GM04504 (cell line): ENCODE measurements around the gene NMU.
"Not testable (repeated sequence)": the region's sequence is repeated elsewhere in the genome, so short reads cannot be mapped to it uniquely, and the experiment has no call there.

Experiments used
- DNase-seq: peaks from one replicate; pipeline ENCODE4 v3.0.0-alpha.2; 2012; ENCODE audit warnings: low read depth

The NMU gene

GRCh38 chr4:55635741-55636655, at the start of gene NMU:
Gene NMU (minus strand): TSS chr4:55636298. CDS start chr4:55636192, 106 bp downstream.
- no peak for DNase-seq

DNA sequence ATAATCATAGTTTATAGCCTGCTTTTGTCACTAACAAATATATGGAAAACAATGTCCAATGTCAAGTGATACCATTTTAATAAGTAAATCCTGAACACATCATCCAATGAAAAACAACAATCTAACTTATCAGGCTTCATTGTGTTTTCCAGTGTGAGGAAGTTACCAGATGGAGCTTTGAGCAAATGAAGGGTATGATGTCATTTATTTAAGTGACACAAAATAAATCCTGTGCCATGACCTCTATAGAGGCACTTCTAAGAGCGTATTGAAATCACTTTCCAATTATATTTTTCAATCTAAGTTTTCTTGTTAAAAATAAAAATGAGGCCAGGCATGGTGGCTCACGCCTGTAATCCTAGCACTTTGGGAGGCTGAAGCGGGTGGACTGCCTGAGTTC, 48.2 kb upstream of the NMU start:
- no peak for DNase-seq

GRCh38 chr4:55682797-55683196, 46.7 kb upstream of the NMU start:
- DNase-seq = not testable (repeated sequence)

DNA sequence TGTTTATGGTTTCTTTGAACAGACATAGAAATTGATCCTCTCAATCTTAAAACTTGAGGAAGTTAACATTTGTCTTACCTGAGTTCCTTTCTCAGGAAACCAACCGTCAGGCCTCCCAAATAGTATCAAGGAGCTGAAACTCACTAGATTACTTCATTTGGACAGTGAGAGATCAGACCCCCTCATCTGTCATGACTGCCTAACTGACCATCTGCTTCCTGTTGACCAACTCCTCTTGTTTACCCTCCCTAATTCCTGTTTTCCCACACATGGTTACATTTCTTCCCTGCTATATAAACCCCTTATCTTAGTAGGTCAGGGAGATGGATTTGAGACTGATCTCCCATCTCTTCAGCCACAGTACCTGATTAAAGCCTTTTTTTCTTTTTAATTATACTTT, 46.2 kb upstream of the NMU start:
- no peak for DNase-seq

DNA sequence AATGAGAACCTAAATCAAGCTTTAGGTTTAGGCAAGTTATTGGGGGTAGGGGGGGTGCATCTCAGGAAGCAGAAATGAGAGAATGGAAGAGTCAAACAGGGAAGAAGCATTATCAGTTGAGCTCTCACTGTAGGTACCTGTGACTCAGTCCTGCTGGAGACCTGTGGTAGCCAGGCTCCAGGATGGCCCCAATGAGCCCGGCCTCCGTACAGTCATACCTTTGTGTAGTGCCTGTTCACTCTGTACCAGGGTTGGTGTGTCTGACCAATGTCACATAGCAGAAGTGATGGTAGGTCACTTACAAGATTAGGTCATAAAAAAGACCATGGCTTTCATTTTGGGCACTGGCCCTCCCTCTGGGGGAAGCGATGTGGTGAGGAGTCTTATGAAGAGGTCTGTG, 45.3 kb upstream of the NMU start:
- DNase-seq = no peak

DNA sequence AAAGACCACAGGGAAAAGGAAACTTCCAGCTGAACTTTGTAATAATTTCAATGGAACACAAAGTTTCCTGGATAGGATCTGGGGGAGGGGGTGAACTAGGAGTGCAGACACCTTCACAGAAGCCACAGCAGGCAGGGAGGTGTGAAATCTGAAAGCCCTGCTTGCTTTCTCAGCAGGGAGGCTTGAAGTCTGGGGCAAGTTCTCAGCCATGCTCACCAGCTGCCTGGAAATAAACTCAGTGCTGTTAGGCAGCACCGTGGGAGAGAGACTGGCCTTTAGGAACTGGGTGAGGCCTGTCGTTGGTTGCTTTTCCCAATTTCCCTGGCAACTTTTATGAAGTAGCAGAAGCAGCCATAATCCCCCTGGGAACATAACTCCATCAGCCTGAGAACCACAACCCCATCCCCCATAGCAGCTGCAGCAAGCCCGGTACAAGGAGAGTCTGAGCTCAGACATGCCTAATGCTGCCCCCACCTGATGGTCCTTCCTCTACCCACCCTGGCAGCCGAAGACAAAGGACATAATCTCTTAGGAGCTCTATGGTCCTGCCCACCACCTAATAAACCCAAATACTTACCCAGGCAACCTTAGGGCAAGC, 39.2 kb upstream of the NMU start:
- no peak for DNase-seq

DNA sequence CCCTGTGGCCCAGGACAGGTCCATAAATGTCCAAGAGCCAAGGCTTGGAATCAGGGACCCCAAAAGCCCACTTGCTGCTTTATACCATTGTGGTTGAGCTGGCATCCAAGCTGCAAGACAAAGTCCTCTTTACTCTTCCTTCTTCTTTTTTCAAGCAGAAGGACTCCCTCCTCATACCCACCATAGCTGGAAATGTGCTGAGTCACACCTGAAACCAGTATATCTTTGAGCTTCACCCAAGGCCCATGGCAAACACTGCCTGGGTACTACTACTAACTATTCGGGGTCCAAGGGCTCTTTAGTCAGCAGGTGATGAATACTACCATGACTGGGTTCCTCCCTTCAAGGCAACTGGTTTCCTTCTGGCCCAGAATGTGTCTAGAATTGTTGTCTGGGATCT, 37.3 kb upstream of the NMU start:
- DNase-seq = no peak

GRCh38 chr4:55671667-55672066, 35.6 kb upstream of the NMU start:
- DNase-seq = no peak

- DNase-seq = no peak
These were observed 34.6 kb upstream of the NMU start for GRCh38 chr4:55670695-55671094.

GRCh38 chr4:55668449-55668848, 32.4 kb upstream of the NMU start:
- no peak for DNase-seq

GRCh38 chr4:55666535-55666934, 30.4 kb upstream of the NMU start:
- DNase-seq = no peak

GRCh38 chr4:55663145-55663544, 27.0 kb upstream of the NMU start:
- DNase-seq = no peak

DNA sequence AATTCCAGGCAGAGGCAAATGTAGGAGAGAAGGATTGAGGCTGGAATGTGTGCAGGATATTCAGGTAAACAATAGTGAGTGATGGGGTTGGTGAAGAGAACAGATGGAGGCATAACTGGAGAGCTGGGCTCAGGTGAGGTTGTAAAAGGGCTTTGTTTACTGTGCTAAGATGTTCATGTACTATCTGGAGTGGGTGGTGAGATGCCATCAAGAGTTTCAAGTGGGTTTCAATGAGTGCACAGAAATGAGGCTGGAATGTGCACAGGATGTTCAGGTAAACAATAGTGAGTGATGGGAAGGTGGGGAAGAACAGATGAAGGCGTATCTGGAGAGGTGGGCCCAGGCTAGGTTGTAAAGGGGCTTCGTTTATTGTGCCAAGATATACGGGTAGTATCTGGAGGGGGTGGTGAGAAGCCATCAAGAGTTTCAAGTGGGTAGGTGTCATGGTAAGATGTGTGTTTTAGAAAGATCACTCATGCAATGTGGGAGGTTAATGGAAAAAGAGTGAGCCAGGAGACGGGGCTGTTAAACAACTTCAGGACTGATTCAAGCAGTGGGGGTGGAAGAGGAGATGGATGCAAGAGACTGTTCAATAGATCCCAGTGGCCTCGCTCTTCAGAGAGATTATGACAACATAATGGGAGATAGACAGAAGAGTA, 25.4 kb upstream of the NMU start:
- no peak for DNase-seq

GRCh38 chr4:55658657-55659056, 22.6 kb upstream of the NMU start:
- no peak for DNase-seq

DNA sequence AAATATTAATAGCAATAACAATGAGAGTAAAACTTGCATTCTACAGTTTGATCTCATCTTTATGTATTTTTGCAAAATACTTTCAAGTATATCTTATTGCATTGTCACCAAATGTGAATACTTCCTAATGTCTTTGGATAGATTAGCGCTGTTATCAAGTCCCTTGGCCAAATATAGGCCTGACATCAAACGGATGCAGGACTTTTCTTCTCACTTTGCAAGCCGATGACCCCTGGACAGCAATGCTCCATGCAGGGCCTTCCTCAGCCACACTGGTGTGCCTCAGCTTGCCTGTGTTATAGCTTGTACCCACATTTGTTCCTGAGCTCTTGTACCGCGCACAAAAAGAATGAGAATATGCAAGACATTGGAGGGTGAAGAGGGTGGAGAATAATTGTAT, 18.0 kb upstream of the NMU start:
- DNase-seq = no peak

- DNase-seq = no peak
These were observed 14.4 kb upstream of the NMU start for GRCh38 chr4:55650483-55650882.

DNA sequence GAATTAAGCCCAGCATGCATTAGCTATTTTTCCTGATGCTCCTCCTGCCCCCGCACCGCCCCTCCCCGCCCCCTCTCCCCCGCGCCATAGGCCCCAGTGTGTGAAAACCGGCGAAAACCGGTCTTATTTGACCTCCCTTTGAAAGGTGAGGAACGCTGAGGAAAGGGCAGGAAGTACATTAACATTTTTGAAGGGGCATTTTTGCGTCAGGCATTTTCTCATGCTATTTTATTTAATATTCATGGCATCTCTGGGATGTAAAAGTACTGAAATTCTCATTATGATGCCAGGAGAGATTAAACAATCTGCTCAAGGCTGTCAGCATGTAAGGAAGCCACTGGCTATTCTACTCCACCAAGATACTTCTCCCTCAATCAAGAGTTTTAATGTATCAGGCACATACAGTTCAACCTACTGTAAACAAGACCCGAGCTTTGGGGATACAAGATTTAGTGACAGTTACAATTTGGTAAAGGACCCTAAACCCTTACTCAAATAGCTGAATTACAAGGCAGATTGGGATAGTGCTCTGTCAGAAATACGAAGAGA, 1.2 kb upstream of the NMU start:
- DNase-seq = no peak

GRCh38 chr4:55636656-55636999, 530 bp upstream of the NMU start:
- DNase-seq = no peak

DNA sequence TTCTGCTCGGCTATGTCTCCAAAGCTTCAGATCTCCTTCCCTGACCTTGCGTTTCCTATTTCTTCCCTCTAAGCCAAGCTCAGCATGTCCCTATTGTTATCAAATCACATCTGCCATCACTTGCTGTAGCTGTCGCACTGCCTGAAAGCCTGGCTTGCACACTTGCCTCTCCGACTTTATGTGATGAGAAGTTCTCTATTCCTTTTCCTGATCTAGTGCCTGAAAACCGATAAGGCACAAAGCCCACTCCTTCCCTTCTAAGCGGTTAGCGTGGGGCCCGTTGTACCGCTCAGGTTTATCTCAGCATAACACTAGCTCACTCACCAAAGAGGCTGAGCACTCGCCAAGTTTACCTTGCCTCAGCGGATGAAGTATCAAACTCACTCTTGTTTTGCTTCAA, 816 bp downstream of the NMU start:
- DNase-seq = no peak

DNA sequence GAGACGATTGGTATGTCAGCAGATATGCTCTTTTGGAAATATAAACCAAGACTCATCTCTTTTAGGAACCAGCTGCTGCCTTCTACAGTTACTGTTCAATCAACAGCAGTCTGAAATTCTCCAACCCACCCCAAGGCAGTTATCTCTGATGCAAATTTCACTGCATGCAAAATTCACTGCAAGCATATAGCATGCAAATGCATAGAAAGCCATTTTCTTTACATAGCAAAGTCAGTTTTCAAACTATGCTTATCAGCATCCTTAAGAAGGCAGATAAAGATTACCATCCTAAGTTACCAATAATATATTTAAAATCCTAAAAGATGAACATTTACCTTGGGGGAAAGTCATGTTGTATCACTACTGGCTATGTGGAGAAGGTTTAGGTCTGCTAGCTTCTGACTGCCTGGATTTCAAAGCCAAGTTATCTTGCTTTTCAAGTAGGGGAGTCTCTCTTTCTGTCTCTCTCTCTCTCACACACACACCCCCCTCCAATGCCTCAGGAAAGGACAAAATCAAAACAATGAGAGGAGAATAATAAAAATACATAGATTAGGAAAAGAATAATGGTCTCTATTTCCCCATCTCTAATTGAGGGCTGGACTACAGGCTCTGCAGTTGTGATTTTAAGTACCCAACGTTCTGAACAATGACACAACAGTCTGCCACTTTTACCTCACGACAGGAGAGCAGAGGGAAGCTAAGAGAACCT, 1.5 kb downstream of the NMU start:
- no peak for DNase-seq

DNA sequence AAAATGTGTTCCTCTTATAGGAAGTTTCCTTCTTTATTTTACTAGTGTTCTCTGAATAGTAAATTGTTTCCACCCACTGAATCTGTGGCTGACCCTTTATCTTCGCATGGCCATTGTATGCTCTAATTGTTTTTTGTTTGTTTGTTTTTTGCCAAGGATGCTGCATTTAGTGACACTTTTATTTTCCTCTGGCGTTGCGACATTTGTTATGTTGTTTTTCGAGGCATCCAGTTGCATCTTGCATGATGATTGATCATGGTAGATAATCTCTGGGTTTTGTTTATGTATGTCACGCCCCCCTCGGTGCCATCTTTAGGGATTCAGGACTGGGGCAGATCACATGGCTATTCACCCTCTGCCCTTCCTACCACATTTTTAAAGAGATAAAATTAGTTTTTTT, 2.2 kb downstream of the NMU start:
- no peak for DNase-seq

DNA sequence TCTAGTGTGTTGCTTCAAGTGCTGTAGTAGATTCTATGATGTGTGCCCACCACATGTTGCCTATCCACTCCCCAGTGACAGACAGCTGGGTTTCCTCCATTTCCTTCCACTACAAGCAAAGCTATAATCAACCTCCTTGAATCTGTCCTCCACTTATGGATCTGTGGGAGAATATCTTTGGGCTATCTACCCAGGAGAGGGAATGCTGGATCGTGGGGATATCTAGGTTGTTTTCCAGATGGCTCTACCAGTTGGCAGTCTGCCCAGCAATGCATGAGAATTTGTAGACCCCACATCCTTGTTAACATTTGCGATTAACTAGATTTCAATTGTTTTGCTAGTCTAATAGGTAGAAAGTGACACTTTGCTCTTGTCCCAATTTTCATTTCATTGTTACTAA, 10.3 kb downstream of the NMU start:
- no peak for DNase-seq
